KOPT-K1 (cell line): ENCODE data around the gene ZFHX3.

Experiments used
- H3K27ac ChIP-seq: fragments of 200-600 bp; sonication (generic); 2 replicates; pipeline ENCODE4 v1.5.1; 2016; ENCODE audit warnings: antibody characterized with exemption, mild to moderate bottlenecking, low read depth, low read length; ENCODE audit not compliant: poor library complexity, severe bottlenecking
- H3K36me3 ChIP-seq: fragments of 200-600 bp; sonication (generic); 2 replicates; pipeline ENCODE4 v1.5.1; 2017; ENCODE audit warnings: antibody characterized with exemption, mild to moderate bottlenecking, low read length, moderate library complexity; ENCODE audit not compliant: insufficient read depth
- H3K9me3 ChIP-seq: fragments of 200-600 bp; sonication (generic); 2 replicates; pipeline ENCODE4 v1.5.1; 2017; ENCODE audit warnings: antibody characterized with exemption, low read length, mild to moderate bottlenecking; ENCODE audit not compliant: insufficient read depth, poor library complexity, severe bottlenecking

The ZFHX3 gene

DNA sequence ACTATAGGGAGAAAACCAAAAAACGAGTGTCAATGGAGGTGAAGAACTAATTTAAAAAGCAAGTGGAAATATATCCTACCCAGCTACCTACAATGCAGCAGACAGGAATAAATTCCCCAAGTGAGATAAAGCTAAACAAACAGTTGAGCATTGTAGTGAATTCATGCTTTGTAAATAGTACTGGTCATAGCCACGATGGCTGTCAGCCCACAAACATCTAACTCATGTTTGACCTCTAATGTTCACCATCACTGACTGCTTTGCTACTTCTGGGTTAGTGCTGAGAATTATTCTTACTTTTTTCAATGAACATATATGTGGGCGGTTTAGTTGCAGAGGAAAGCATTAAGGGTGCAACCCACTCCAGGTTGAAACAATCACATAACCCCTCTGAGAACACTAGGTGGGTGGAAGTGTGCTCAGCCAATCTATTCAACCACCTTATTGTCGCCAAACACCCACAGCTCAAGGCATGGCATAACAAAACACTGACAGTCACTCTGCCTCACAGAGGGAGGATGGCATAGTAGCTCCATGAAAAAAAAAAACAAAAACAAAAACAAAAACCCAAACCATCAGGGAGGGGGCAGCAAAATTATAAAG lies 264.1 kb downstream of the ZFHX3 start:
- Histone ChIP-seq H3K9me3 (no peaks in the 10 kb centered on the region), H3K27ac (no peak overlapping the region), H3K36me3 (no peaks in the 10 kb centered on the region)

DNA sequence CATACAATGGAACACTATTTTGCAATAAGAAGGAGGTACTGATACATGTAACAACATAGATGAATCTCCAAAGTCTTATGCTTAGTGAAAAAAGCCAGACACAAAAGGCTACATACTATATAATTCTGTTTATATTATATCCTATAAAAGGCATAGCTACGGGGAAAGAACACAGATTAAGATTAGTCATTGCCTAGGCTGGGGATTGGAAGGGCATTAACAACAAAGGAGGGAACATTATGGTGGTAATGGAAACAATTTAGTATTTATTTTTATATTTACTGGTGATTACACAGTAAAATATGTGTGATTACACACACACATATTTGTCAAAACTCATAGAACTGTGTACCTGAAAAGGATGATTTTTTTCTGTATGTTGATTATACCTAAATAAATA lies 278.1 kb downstream of the ZFHX3 start:
- Histone ChIP-seq H3K9me3 (peaks cover 3% of the 10 kb centered on the region), H3K36me3 (no peaks in the 10 kb centered on the region), H3K27ac (no peak overlapping the region)

DNA sequence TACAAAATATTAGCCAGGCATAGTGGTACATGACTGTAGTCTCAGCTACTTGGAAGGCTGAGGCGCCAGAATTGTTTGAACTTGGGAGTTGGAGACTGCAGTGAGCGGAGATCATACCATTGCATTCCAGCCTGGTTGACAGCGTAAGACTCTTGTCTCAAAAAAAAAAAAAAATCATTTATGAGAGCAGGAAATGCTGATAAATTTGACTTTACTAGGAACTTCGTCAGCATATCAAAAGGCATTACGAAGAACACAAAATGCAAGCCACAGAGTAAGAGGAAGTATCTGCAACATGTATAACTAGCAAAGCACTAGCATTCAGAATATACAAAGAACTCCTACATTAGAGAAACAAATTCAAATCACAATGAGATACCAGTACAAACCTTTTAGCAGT lies 279.3 kb downstream of the ZFHX3 start:
- H3K9me3 ChIP-seq, result peaks cover 3% of the 10 kb centered on the region
- H3K27ac ChIP-seq, result no peak overlapping the region
- no peaks in the 10 kb centered on the region for H3K36me3 ChIP-seq

DNA sequence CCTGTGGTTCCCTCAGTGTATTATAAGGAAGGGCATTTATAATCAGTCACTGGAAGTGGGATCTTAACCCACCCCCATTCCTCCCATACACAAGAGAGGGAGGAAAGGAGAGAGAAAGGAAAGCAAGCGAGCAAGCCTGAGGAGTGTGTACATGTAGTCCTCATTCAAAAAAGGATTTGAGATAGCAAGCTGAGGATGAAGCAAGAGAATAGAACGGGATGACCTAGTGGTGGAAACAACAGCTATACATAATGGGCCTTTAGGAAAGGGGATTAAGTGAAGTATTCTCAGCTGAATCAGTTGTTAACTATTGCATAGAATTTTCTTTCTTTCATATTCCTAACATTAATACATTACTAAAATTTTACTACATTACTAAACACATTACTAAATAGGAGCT lies 281.4 kb downstream of the ZFHX3 start:
- no peak overlapping the region for H3K27ac ChIP-seq

DNA sequence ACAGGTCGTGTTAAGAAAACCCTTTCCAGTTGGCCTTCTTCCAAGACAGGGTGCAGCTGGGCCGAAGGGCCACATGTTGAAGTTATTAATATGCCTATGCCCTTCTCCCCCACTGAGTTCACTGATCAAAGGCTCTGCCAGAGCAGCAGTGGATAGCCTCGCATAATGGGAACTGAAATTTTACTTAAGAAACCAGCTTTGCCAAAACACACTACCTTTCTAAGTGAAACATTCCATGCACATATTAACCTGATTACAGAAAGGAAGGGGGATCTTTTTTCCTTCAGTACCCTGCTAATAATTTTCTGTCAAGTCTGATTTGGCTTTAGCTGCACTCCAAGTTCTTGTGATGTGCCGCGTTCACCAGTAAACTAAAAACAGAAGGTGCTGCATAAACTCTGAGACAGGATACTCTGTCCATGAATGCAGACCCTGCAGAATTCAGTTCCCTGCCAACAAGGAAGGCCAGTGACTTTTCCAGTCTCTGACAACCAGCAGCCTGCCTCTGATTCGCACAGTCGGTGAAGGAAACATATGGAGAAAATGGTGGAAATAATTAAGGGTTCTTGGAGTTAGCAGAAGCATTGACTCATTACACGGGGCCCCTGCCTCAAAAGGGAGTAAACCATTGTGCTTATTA lies 283.8 kb downstream of the ZFHX3 start:
- H3K9me3 ChIP-seq, result peaks cover 2% of the 10 kb centered on the region
- no peak overlapping the region for H3K27ac ChIP-seq
- H3K36me3 ChIP-seq, result no peaks in the 10 kb centered on the region

More for the DNA sequence above, 281.4 kb downstream of the ZFHX3 start:
- Histone ChIP-seq H3K36me3 (no peaks in the 10 kb centered on the region), H3K9me3 (no peaks in the 10 kb centered on the region)

DNA sequence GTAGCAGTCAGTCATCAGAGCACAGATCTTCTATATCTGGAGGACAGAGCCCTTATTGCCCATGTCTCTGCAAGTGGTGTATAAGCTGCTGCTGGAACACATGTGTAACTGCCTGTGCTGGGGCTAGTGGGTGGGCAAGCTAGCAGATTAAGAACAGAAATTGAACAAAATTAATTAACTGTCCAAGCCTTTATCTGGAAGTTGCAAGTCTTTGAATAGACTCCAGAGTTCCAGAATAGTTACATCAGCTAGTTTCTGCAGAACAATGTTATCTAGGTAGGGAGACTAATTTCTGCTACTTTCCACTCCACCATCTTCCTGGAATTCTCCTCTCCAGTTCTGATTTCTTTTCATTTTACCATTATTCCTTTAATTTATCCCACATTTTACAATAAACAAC lies 287.3 kb downstream of the ZFHX3 start:
- H3K9me3 ChIP-seq, result peaks cover 17% of the 10 kb centered on the region
- H3K36me3 ChIP-seq, result no peaks in the 10 kb centered on the region
- H3K27ac ChIP-seq, result no peak overlapping the region

DNA sequence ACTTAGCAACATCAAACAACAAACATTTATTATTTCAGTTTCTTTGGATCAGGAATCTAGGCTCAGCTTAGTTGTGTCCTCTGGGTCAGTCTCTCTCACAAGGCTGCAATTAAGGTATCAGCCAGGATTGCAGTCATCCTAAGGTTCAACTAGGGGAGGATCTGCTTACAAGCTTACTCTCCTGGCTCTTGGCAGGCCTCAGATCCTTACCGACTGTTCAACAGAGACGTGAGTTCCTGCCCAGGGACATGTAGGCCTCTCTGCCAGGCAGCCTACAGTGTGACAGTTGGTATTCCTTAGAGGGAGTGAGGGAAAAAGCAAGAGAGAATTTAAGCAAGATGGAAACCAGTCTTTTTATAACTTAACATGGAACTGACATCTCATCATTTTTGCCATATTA lies 294.0 kb downstream of the ZFHX3 start:
- Histone ChIP-seq H3K9me3 (peaks cover 13% of the 10 kb centered on the region), H3K36me3 (no peaks in the 10 kb centered on the region), H3K27ac (no peak overlapping the region)

DNA sequence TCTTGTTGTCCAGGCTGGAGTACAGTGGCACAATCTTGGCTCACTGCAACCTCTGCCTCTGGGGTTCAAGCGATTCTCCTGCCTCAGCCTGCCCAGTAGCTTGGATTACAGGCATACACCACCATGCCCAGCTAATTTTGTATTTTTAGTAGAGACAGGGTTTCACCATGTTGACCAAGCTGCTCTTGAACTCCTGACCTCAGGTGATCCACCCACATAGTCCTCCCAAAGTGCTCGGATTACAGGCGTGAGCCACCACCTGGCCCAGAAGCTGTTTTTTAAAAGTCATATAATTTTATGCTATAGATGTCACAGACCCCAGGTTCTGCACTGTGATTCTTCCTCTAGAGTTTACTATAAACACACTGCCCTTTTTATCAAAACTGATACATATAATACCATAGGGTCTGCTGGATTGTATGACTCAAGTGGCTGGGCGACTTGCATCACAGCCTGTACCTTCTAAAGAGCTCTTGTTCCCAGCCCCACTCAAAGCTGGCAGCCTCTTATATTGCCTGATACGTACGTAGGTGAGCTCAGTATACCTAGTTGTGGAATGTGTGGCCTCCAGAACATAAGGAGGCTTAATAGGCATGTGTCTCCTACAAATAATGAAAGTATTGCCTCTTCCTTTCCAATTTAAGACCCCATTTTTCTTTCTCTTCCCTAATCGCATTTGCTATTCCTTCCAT lies 295.8 kb downstream of the ZFHX3 start:
- H3K36me3 ChIP-seq, result no peaks in the 10 kb centered on the region

DNA sequence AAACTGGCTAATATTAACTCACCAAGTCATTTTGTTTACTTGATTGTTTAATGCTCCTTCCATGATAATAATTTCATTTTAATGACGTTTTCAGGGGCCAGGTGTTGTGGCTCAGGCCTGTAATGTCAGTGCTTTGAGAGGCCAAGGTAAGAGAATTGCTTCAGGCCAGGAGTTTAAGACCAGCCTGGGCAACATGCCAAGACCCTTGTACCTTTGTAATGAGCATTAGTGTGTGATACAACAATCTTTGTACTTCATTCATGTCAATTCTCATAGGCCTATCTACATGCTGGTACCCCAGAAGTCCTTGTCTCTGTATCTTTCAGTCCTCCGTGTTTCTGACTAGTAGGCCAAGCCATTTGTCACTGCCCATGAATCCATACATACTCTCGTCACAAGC lies 296.9 kb downstream of the ZFHX3 start:
- Histone ChIP-seq H3K27ac (no peak overlapping the region), H3K36me3 (no peaks in the 10 kb centered on the region), H3K9me3 (no peaks in the 10 kb centered on the region)

More for the DNA sequence above, 295.8 kb downstream of the ZFHX3 start:
- no peaks in the 10 kb centered on the region for H3K9me3 ChIP-seq
- no peak overlapping the region for H3K27ac ChIP-seq

DNA sequence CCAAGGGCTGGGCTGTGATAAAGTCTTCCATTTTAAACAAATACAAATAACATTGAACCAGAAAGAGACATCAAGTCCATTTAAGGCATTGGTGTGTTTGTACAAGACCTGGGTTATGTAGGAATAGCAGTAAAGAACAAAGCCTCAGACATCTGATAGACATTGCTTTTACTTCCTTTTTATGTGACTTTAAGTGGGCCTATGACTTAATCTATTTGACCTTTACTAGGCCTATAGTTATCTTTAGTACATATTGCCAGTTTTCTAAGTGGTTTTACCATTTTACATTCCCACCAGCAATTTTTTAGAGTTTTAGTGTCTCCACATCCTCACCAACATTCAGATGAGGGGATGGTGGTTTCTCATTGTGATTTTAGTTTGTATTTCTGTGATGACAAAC lies 298.8 kb downstream of the ZFHX3 start:
- no peak overlapping the region for H3K27ac ChIP-seq
- H3K36me3 ChIP-seq, result no peaks in the 10 kb centered on the region
- H3K9me3 ChIP-seq, result no peaks in the 10 kb centered on the region

DNA sequence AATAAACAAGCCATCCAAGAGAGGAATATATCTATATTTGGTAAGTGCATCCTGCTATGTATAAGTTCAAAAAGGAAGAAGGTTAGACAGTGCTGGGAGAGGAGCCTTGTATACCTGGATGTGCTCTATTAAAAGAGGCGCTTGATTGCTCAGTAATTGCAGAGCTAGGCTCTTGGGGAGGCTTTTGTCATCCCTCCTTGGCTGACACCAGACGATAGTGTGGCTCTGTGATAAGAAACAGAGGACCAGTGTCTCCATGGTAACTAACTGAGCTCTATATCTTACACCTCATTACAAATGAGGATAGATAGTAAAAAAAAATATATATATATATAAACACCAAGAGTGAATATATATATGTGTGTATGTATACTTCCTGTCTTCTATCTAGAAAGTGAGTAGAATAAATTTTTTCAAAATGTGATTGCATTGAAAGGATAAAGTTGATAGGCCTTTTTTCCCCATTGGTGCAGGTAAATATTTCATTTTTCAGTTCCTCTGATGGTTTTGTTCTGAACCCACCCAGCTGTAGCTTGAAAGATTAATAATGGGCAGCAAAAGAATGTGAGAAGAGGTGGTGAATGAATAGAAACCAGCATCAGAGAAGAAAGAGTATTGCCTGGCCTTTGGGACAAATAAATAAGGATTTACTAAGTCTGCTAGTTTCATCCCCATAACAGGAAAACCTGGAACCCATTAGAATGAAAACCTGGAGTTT lies 303.7 kb downstream of the ZFHX3 start:
- Histone ChIP-seq H3K27ac (no peak overlapping the region), H3K9me3 (no peaks in the 10 kb centered on the region), H3K36me3 (no peaks in the 10 kb centered on the region)

DNA sequence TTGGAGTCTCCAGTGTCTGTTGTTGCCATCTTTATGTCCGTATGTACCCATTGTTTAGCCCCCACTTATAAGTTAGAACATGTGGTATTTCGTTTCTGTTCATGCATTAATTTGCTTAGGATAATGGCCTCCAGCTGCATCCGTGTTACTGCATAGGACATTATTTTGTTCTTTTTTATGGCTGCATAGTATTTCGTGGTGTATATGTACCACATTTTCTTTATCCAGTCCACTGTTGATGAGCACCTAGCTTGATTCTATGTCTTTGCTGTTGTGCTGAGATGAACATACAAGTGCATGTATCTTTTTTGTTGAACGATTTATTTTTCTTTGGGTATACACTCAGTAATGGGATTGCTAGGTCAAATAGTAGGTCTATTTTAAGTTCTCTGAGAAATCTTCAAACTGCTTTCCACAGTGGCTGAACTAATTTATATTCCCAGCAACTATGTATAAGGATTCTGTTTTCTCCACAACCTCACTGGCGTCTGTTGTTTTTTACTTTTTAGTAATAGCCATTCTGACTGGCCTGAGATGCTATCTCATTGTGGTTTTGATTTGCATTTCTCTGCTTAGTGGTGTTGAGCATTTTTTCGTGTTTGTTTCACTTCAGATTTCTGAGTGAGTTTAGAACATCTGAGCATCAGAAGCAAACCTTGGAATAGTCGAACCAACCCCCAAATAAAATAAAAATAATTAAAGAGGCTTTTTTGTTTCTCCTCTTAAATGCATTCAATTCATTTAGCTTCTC lies 304.7 kb downstream of the ZFHX3 start:
- Histone ChIP-seq H3K9me3 (no peaks in the 10 kb centered on the region), H3K36me3 (no peaks in the 10 kb centered on the region), H3K27ac (no peak overlapping the region)

DNA sequence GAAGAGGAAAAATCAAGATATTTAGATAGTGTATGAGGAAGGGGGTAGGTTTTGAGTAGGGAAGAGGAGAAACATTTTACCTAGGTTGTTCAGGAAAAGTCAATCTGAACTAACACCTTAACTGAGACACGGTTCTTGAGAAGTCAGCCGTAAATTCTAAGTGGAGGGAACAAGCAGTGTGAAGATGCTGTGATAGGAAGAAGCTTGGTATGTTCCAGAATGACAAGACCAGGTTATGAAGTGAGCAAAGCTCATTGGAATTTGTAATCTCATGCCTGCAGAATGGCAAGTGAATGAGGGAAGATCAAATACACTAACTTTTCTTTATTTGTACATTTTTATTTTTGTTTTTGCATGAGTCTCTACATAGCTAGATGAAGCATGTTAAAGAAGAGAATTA lies 307.6 kb downstream of the ZFHX3 start:
- H3K36me3 ChIP-seq, result no peaks in the 10 kb centered on the region
- no peaks in the 10 kb centered on the region for H3K9me3 ChIP-seq
- H3K27ac ChIP-seq, result no peak overlapping the region

DNA sequence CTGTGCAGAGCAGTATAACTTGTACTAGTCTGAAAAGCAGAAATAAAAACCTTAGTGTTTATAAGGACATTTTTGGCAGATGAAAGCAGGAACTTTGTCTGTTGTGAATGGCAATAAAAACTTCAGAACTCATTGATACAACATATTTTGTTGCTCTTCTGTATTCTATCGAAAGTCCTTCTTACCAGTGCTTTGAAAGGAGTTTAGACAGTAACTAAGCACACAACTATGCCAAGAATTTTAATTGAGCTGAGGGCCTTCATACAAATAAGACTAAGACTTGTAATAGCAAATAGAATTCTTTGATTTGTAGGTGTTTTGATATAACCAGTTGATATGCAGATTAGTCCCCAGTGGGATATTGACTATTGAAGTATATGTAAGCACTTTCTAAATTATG lies 308.4 kb downstream of the ZFHX3 start:
- peaks cover 1% of the 10 kb centered on the region for H3K9me3 ChIP-seq
- no peak overlapping the region for H3K27ac ChIP-seq
- no peaks in the 10 kb centered on the region for H3K36me3 ChIP-seq

DNA sequence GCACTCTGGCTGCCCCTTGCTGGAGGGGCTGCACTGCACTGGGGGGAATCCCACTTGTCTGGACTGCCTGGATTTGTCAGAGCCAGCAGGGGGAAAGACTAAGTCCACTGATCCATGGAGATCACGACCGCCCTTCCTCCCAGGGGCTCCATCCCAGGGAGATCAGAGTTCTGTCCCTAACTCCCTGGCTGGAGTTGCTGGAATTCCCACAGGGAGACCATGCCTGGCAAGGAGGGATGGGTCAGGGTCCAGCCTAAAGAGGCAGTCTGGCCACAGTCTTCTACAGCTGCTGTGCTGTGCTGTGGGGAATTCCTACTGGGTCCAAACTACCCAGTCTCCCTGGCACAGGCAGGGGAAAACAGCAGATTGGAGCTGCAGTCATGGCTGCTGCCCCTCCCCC lies 311.9 kb downstream of the ZFHX3 start:
- no peaks in the 10 kb centered on the region for H3K36me3 ChIP-seq
- no peak overlapping the region for H3K27ac ChIP-seq
- H3K9me3 ChIP-seq, result peaks cover 8% of the 10 kb centered on the region
